ENCODE measurements around the gene KLF5.

DNA sequence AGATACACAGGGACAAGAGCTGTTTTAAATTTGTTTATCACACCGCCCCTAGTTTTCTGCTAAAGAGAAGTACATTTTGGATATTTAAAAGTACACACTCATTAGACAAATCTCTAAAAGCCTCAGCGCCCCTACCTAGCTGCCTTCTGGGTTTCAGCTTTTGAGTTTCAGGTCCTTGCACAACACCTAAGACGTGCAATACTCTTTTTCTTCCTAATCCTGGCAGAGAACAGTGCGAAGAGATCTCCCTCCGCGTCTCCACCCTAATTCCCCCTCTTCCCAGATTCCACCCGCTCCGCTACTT lies 421 bp upstream of the KLF5 start:
- TF ChIP-seq CTCF (IDR thresholded peaks at IDR 0.05) (no peak), EP300 (IDR thresholded peaks at IDR 0.05) (no peak)
